Measurements from ENCODE around the gene AP4B1. TPM values are rescaled to one million over a fixed set of nuclear protein-coding genes. Genes with fewer than 3 reads are reported as not detected.

Gene AP4B1
- total RNA-seq, 6 experiments from 2014 or later, result 6.0 to 9.0 (median 7.0) TPM

DNA sequence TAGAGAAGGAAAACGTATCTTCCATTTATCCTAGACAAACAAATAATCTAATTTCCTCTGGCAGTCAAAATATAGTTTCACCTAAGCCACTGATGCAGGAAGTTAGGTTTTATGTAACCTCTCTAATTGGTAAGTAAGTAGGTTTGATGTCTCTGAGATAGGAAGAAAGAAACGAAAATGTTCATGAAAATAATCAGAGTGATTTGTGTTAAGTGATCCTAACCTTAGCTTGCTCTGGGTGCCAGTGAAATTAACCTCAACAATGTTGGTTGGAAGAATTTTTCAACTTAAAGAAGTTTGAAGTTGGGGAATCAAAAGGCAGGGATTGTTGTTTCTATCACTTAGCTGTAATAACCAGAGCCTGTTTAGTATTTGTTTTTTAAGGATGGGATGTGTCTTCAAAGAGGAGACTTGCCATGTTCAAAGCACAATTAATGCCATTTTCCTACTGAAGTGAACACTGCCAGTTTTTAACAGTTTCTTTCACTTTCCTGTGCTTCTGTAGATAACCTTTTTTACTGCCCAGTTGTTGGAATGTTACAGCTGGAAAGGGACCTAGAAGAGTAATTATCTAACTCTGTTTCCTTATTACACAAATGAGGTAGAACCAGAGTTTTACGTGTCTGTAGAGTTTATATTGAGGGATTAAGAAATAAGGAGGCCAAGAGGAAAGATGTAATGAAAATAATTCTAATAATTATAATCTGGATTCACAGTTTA is 42.9 kb upstream of the AP4B1 start:
- Histone ChIP-seq H3K36me3 (no peaks in the 10 kb centered on the region), H3K9me3 (no peaks in the 10 kb centered on the region), H3K27me3 (no peaks in the 10 kb centered on the region), H3K4me3 (no peak overlapping the region), H3K4me1 (peaks cover 0 to 38% (median 22%) of the 10 kb centered on the region in 4 donors), H3K27ac (peak overlapping the region in 2 of 3 donors; percentile 2 to 16)
- DNase-seq (no peak), ATAC-seq (peak in 2 of 4 donors; percentile 18 to 51)
- WGBS (ENCODE audit: insufficient coverage, low coverage, low lambda C conversion rate, missing lambda C conversion rate), result 15% methylated on average over 3 of the region's 3 CpGs
- intact Hi-C loops (cut with DNase I), result no loop called here
- TF ChIP-seq, protein P1, sequence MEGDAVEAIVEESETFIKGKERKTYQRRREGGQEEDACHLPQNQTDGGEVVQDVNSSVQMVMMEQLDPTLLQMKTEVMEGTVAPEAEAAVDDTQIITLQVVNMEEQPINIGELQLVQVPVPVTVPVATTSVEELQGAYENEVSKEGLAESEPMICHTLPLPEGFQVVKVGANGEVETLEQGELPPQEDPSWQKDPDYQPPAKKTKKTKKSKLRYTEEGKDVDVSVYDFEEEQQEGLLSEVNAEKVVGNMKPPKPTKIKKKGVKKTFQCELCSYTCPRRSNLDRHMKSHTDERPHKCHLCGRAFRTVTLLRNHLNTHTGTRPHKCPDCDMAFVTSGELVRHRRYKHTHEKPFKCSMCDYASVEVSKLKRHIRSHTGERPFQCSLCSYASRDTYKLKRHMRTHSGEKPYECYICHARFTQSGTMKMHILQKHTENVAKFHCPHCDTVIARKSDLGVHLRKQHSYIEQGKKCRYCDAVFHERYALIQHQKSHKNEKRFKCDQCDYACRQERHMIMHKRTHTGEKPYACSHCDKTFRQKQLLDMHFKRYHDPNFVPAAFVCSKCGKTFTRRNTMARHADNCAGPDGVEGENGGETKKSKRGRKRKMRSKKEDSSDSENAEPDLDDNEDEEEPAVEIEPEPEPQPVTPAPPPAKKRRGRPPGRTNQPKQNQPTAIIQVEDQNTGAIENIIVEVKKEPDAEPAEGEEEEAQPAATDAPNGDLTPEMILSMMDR (IDR thresholded peaks at IDR 0.05), result no peak
- TF ChIP-seq POLR2A (IDR thresholded peaks at IDR 0.05), result no peak

DNA sequence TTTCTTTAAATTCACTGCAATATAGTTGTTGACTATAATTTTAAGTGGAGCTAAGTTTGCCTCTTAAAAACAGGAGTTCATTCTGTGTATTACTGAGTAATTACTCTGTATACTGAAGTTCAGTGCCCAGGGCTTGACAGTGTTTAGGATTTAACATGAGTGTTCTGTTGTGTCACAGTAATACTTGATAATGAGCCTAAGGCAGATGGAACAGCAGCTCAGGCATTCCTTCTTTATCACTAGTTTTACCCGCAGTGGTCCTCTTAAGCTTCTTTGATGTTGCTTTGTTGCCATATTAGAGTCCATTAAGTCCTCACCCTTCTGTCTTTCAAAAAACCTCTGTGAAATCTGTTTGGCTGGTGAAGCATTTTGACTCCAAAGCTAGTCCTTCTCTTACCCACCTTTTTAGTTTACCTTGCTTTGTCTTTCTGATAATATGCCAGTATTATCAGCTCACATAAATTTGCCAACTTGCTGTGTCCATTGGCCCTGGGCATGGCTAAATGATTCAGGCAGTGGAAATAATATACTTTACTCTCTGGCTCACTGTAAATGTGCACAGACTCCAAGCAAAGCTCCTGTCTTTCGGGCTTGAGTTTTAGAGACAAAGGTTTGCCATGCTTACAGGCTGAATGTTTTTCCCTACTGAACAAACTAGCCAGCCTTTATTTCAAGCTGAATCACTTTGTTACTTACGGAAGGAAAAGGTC is 42.2 kb upstream of the AP4B1 start:
- Histone ChIP-seq H3K4me1 (peaks cover 0 to 38% (median 22%) of the 10 kb centered on the region in 4 donors), H3K27me3 (no peaks in the 10 kb centered on the region), H3K9me3 (no peaks in the 10 kb centered on the region), H3K4me3 (no peak overlapping the region), H3K27ac (peak overlapping the region in 1 of 3 donors; percentile 16), H3K36me3 (no peaks in the 10 kb centered on the region)
- intact Hi-C loops (cut with DNase I), result no loop called here
- peak in 1 of 4 donors; percentile 20 for ATAC-seq
- TF ChIP-seq POLR2A (IDR thresholded peaks at IDR 0.05), result no peak
- TF ChIP-seq, protein P1 (IDR thresholded peaks at IDR 0.05), result no peak
- 42% methylated on average over 3 of the region's 3 CpGs for WGBS (ENCODE audit: insufficient coverage, low coverage, low lambda C conversion rate, missing lambda C conversion rate)
- DNase-seq, result no peak

DNA sequence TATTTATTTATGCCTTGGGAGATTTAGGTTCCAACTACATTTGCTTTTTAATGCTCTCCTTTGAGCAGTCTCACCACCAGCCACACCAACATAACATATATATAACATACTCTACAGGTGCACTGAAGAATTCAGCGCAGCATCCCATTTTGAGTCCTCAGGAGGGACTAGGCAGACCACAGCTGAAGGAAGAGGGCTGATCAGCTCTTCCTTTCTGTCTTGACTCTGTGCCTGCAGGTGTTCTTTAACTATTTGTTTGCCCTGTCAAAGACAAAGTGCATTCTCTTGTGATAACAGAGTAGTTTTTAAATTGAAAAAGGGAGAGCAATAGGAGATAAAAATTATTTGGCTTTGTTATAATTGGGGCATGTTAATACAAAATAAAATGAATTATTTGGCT is 41.5 kb upstream of the AP4B1 start:
- TF ChIP-seq POLR2A (IDR thresholded peaks at IDR 0.05), result no peak
- TF ChIP-seq, protein P1 (IDR thresholded peaks at IDR 0.05), result no peak
- ATAC-seq, result no peak
- Histone ChIP-seq H3K36me3 (no peaks in the 10 kb centered on the region), H3K27ac (no peak overlapping the region), H3K4me3 (no peak overlapping the region), H3K9me3 (no peaks in the 10 kb centered on the region), H3K27me3 (no peaks in the 10 kb centered on the region), H3K4me1 (peaks cover 0 to 43% (median 24%) of the 10 kb centered on the region in 4 donors)
- WGBS (ENCODE audit: insufficient coverage, low coverage, low lambda C conversion rate, missing lambda C conversion rate), result 64% methylated on average over 1 of the region's 1 CpG
- intact Hi-C loops (cut with DNase I), result no loop called here
- DNase-seq, result no peak

DNA sequence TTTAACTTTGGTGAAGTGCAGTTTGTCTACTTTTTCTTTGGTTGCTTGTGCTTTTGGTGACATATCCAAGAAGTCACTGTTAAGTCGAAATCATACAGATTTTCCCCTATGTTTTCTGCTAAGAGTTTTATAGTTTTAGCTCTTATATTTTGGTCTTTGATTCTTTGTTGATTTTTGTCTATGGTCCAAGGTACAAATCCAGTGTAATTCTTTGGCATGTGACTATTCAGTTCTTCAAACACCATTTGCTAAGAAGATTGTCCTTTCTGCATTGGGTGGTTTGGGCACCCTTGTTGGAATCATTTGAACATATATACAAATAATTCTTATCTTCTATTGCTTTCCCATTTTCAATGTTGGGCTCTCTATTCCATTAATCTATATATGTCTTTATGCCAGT is 40.7 kb upstream of the AP4B1 start:
- DNase-seq, result no peak
- no peaks in the 10 kb centered on the region for H3K27me3 ChIP-seq
- H3K4me3 ChIP-seq, result no peak overlapping the region
- peaks cover 0 to 4% (median 0%) of the 10 kb centered on the region in 4 donors for H3K36me3 ChIP-seq
- no peak for ATAC-seq
- no peak for TF ChIP-seq POLR2A (IDR thresholded peaks at IDR 0.05)
- TF ChIP-seq, protein P1 (IDR thresholded peaks at IDR 0.05), result no peak
- 77% methylated on average over 1 of the region's 1 CpG for WGBS (ENCODE audit: insufficient coverage, low coverage, low lambda C conversion rate, missing lambda C conversion rate)
- H3K9me3 ChIP-seq, result no peaks in the 10 kb centered on the region
- peaks cover 0 to 48% (median 27%) of the 10 kb centered on the region in 4 donors for H3K4me1 ChIP-seq
- intact Hi-C loops (cut with DNase I), result no loop called here
- no peak overlapping the region for H3K27ac ChIP-seq

Measured in right lobe of liver (tissue), 6 donors.